Activated CD4-positive, CD25-positive, alpha-beta regulatory T cell (primary cell): ENCODE data around the gene ALKBH8.
A peak's percentile ranks its signal among the peaks of the same experiment; 100 is the strongest.
"Not testable (repeated sequence)": the region's sequence is repeated elsewhere in the genome, so short reads cannot be mapped to it uniquely, and the experiment has no call there.

Experiments used
- DNase-seq, 4 experiments: peaks; one replicate each; lab custom pipeline; 2025; lab: John Stamatoyannopoulos, UW

Gene ALKBH8

DNA sequence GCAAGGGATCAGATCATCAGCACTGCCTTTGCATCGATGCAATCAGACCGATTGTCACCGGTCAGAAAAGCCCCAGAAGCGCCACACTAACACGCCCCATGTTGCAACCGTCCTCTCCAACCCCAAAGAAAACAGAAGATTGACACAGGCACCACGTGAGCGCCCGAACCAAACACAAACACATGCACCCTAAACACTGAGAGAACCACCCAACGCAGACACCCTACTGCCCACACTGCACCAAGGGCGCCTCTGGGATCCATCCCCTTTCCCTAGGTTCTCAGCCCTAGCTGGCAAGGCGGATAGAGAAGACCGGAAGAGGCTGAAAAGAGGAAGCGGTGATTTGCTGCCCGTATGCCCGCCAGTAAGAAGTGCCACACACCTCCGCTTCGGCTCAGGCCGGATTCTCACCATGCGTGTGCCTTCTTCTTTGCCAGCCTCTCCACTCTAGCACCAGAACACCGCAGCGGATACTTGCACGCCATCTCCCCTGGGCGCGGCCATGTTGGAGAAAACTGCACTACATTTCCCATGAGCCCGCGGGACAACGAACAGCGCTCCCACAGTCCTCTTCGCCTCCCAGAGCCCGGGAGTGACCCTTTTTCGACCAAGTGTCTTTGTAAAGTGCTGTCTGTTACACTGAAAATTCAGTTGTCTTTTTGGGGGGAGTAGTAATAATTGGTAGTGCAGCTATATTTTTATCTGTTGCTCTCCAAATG is at the start of gene ALKBH8:
Gene ALKBH8, minus strand, starts transcription at position 517 of the 719 bp plus-strand sequence. CDS start 4,842 bp downstream, outside the sequence.
- peak; percentile 53 to 67 (median 58) for DNase-seq

GRCh38 chr11:107612445-107612844 is 46.9 kb upstream of the ALKBH8 start:
- DNase-seq: no peak

GRCh38 chr11:107609400-107610218 is 44.1 kb upstream of the ALKBH8 start:
- DNase-seq: no peak

- no peak for DNase-seq
These were observed 43.3 kb upstream of the ALKBH8 start for GRCh38 chr11:107608809-107609208.

GRCh38 chr11:107606141-107606540 is 40.6 kb upstream of the ALKBH8 start:
- no peak for DNase-seq

DNA sequence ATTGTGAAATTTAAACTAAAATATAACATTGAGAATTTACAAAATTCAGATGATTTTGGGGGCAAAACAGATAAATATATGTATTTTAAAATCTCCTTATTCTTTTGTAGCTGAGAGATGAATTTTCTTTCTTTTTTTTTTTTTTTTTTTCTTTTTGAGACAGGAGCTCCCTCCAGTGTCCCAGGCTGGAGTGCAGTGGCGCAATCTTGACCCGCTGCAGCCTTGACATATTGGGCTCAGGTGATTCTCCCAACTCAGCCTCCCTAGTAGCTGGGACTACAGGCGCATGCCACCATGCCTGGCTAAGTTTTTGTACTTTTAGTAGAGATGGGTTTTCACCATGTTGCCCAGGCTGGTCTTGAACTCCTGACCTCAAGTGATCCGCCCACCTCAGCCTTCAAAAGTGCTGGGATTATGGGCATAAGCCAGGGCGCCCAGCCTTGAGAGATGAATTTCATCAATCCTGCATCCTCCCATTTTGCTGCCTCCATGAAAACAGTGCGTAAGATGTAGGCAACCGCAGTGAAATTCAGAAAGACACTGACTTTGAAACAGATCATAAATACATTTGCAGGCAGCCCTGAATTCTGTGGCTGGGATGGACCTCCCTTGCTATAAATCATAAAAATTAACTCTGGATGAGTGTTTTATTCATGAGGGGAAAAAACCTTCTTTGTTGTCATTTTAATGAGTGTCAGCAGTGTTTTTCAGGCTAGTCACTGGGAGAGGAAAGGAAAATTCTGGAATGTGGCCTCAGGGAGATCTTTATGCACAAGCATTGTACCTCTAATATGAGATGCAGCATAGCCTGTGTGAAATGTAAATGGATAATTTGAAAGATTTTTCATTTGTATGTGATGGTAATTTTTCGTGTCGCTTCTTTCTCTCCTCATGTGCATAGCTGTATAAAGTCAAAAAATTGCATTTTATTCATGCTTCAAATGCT is 39.8 kb upstream of the ALKBH8 start:
- DNase-seq: no peak

GRCh38 chr11:107598225-107599139 is 32.9 kb upstream of the ALKBH8 start:
- no peak for DNase-seq

- no peak for DNase-seq
These were observed 29.2 kb upstream of the ALKBH8 start for GRCh38 chr11:107594736-107595135.

GRCh38 chr11:107593951-107594350 is 28.4 kb upstream of the ALKBH8 start:
- DNase-seq: no peak

- DNase-seq: no peak
These were observed 27.3 kb upstream of the ALKBH8 start for GRCh38 chr11:107592813-107593212.

- DNase-seq: no peak
These were observed 26.7 kb upstream of the ALKBH8 start for GRCh38 chr11:107592231-107592590.

DNA sequence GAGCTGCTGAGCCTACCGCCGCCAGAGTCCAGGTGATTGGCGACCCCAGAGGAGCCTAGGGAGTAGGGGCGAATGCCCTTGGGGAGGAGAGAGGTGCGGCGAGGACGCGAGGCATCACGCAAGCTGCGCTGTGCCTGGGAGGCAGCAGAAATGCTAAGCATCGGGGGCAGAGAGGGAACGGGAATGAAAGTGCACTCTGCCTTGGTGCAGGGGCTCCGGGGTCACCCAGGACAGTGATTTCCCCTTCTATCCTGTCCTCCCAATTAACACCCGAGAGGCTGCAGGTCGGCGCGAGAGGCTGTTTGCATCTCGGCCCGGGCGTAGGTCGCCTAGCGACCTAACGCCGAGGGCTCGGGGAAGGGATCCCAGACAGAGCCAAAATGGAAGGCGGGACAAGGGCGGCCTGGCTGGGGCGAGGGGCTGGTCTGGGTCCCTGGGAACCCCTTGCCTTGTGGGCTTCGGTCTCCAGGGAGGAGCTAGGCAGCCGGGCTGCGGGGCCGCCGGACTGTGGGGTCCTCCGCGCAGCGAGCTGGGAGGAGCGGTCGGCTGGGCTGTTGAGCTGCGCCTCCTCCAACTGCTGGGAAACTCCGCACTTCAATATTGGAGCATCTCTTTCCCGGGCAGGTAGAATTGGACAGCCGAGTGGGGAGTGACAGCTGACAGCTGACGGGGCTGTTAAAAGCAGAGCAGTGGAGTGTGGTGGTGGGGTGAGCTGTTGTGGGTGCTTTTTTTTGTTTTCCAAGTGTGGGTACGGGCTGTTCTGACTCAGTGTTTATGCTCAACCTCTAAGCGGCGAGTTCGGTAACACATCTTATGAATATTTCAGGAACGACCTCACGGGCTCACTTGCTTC is 26.1 kb upstream of the ALKBH8 start:
- no peak for DNase-seq

GRCh38 chr11:107590460-107591377 is 25.2 kb upstream of the ALKBH8 start, which contains the start of gene ELMOD1:
Gene ELMOD1 (plus strand): TSS chr11:107591147. CDS start chr11:107618190, 27,043 bp downstream.
- peak in 1 of 4 experiments; percentile 6 for DNase-seq

GRCh38 chr11:107587306-107587979 is 21.9 kb upstream of the ALKBH8 start:
- DNase-seq: no peak

GRCh38 chr11:107583629-107584195 is 18.2 kb upstream of the ALKBH8 start:
- DNase-seq: no peak

GRCh38 chr11:107581147-107581546 is 15.6 kb upstream of the ALKBH8 start:
- DNase-seq: no peak

- not testable (repeated sequence) for DNase-seq
These were observed 13.6 kb upstream of the ALKBH8 start for GRCh38 chr11:107579169-107579568.

DNA sequence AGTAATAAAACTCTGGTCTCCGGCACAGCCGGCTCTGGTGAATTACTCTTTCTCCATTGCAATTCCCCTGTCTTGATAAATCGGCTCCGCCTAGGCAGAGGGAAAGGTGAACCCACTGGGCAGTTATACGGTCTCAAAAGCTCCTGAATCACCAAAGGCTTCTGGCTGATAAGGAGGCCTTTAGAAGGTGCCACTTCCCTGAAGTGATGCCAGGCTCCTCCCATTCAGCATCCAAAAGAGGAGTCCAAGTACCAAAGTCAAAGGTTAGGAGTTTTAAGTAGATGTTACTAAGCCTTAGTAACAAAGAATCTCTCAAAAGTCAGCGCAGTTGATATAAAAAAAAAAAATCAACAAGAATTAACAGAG is 11.8 kb upstream of the ALKBH8 start:
- no peak for DNase-seq
